HG03432 (cell line): ENCODE results near the gene CXCR1.
"Not testable (repeated sequence)": the region's sequence is repeated elsewhere in the genome, so short reads cannot be mapped to it uniquely, and the experiment has no call there.

ENCODE experiments used
- ATAC-seq: cut with Tn5 transposase; IDR thresholded peaks from one replicate; pipeline ENCODE4 v1.9.1; 2021; ENCODE audit warnings: mild to moderate bottlenecking, moderate library complexity; ENCODE audit not compliant: unreplicated experiment

The CXCR1 gene

DNA sequence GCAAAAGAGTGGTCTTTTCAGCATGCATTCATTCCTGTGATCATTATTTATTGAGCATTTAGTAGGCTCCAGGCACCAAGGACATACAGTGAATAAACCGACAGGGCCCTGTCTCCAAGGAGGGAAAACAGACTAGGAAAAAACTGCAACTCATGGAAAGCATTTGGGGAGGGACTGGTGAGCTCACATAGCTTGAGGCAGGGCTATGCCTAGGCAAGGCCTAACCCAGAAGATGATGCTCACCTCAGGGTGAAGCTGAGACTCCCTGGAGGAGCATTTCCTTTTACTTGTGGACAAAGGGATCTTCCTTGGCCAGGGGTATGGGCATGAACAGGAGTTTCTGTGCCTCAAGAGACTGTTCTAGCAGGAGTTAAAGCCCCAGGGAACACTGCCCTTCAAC, 3.9 kb downstream of the CXCR1 start:
- ATAC-seq: no peak

DNA sequence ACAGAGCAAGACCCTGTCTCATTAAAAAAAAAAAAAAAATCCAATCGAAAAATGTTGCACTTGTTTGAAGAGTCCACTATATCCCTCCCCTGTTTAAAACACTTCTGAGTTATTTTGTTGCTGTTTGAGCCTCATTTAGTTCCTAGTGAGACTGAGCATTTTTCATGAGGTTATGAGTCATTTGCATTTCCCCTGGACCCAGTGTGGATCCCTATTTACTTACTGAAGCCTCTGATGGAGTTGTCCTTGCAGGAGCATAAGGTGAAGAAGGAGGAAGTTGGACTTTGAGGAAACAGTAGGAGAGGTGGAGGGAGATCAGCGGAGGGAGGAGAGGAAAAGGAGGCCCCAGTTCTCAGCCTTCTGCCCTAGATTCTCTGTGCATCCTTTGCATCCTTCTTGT, 5.1 kb downstream of the CXCR1 start:
- ATAC-seq: no peak

DNA sequence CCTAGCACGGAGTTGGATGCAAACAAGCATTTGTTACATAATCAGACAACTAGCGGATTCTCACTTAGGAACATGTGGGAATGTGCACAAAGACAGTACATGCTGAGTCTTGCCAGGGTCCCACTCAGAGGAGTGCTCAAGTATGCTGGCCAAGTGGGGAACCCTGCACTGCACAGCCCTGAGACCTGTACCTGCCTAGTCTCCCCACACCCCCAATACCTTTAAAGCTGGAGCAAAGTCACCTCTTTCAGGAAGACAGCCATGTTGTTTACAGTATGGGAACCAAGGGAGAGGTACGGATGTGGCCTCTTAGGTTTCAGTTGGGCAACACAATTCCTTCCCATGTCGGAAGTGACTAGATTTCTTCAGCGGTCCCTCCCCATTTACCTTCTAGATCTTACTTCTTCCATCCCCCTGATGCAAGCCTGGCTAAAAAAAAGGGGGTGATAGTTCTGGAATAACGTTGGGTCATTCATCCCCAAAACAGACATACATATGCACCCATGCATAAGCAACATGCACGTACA, 10.7 kb downstream of the CXCR1 start:
- no peak for ATAC-seq

DNA sequence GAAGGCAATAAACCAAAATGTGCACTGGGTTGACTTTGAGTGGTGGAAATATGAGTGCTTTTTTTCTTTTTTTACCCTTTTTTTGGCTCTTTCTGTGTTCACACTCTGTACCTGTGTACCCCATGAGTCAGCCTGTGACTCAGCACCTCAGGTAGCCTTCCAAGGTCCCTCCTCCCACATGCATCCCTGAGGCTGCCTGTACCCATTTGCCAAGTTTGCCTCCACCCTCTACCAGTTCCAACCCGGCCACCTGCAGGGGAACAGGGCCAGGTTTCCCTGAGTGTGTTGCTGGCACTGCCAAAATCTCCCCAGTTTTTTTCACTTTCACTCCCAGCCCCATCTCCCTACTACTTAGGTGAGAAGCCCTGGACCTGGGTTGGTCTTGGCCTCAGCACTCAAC, 14.0 kb downstream of the CXCR1 start:
- no peak for ATAC-seq

DNA sequence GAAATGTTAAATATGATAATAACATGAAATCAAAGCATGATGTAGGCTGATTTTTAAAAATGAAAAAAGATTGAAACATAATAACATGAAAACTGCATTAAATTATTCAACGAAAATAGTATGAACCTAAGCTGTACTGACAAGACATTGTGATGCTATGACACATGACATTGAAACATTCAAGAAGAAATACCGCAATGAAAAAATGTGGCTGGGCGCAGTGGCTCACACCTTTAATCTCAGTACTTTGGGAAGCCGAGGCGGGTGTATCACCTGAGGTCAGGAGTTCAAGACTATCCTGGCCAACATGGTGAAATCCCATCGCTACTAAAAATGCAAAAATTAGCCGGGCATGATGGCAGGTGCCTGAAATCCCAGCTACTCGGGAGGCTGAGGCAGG, 14.6 kb downstream of the CXCR1 start:
- no peak for ATAC-seq

DNA sequence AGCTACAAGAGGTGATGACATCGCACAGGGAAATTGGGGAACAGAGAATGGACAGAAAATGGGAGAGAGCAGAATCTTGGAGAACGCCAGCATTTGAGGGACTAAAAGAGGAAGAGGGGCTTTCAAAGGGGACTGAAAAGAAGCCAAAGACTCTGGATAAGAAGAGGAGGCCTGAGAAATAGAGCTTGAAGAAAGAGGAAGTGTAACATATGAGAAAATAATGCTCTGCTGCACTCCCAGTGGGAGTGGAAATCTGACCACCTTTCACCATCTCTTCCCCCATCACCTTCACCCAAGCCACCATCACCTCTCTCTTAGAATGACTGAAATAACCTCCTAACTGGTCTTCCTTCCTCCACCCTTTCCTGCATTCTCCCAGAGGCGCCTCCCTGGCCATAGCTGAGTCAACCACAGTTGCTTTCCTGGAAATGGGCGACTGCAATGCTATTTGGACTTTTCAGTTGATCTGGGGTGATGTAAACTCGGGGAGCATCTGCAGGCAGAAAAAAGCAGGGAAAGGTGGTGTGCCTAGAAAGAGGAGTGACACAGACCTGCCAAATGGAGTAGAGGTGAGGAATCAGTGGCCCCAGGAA, 16.8 kb downstream of the CXCR1 start:
- no peak for ATAC-seq

DNA sequence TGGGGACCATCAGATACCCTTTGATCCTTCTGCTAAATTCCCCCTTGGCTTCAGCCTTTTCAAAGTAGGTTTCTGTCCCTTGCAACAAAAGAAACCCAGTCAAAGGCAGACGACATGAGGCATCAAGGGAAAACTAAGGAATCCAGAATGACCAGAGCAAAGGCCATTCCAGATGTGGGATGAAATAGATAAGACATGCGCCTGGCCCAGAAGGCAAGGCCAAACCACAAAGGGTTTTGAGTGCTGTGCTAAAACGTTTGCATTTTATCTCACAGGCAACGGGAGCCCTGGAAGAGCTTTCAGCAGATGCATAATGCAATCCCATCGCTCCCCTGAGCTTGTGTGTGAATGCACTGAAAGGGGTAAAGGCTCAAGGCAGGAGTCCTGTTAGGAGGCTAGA, 17.7 kb downstream of the CXCR1 start:
- ATAC-seq: no peak

DNA sequence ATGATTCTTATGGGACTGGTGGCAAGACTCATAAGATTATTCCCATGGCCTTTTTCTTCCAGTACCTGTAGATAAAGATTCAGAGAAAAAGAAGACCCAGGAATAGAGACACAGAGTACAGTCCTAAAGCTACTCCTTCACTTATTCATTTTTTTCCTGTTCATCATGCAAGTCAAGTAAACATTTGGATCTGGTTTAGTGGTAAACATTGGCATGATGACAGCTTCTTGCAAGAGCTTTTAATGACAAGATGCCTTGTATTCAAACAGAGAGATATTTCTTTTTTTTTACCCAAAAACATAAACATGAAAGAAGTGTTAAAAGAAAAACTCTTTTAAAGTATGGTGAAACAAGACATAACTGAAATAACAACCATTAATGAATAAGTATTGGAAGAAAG, 20.7 kb downstream of the CXCR1 start:
- ATAC-seq: no peak

DNA sequence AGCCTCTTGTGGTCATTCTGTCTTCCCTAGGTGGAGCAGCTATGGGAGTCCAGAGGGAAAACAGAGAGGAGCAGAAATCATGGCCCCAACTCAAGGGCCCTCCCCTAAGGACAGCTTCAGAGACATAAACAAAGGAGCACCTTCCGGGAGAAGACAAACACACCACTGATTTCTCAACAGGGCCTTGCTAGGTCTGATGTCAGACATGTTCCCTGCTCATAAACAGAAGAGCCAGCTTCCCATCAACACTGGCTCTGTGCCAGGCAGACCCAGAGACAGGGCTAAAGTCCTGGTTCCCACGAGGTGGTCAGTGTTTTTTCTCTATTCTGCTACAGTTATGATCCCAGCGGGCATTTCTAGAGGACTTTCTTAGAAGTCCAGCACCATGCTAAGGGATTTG, 21.6 kb downstream of the CXCR1 start:
- ATAC-seq: no peak

DNA sequence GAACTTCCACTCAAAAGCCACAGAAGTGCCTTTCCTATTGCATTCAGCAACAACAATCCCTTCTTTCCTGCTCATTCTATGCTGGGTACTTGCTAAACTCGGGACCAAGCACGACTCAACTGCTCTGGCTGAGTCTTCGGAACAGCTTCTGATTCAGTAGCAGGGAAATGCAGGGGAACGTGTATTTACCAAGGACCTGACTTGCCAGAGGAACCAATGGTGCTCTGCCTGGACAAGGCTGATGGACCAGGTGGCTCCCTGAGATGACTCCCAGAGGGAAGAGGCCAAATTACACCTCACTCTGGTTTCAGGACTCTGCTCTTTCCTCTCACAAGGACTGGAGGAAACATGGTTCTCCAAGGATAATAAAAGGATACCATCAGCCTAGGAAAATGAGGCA, 28.7 kb downstream of the CXCR1 start:
- ATAC-seq: no peak

DNA sequence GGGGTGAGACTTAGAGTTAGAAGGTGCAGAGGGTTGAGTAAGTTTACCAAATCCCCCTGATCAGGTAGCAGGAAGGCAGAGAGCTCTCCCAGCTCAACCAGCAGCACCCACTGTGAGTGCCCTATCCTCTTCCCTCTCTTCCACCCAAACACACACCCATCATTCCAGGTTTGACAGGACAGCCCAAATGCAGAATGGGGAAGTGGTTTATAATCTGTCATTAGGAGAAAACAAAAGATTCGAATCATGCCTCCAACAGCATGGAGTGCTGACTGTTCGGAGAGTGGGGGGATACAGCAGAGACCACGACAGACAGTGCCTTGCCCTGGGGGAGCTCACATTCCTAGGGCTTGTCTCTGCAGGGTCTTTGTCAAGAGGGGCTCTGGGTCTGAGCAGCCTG, 29.2 kb downstream of the CXCR1 start:
- no peak for ATAC-seq

DNA sequence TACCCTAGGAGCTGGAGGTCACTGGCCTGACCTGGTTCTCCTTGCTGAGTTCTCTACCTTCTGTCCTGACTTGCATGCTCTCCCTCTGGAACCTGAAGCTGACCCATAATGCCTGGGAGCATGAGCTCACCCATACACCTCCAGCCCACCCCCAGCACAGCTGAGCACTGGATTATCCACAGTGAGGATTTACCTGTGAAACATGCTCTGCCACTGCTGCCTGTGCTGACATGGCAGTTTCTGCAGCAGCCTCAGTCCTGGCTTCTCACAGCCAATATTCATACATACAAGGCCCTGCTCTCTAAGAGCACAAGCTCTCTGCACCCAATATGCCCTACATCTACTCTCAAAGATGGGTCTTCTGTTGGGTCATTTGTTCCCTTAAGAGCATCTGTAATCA, 35.9 kb downstream of the CXCR1 start:
- no peak for ATAC-seq

DNA sequence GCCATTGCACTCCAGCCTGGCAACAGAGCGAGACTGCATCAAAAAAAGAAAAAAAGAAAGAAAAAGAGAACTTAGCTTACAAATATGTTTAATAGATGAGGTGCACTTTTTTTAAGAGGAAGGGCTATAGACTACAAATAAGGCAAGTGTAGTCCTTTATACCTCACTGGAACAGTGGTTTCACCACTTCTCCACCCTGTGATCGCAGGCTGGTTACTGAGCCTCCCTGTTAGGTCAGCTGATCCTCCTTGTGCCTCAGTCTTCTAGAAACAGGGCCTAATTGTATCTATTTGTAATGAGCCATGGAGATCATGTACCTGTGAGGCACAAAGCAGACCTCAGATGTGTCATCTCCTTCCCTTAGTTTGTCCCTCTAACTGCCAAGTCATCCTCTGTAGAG, 36.4 kb downstream of the CXCR1 start:
- no peak for ATAC-seq

DNA sequence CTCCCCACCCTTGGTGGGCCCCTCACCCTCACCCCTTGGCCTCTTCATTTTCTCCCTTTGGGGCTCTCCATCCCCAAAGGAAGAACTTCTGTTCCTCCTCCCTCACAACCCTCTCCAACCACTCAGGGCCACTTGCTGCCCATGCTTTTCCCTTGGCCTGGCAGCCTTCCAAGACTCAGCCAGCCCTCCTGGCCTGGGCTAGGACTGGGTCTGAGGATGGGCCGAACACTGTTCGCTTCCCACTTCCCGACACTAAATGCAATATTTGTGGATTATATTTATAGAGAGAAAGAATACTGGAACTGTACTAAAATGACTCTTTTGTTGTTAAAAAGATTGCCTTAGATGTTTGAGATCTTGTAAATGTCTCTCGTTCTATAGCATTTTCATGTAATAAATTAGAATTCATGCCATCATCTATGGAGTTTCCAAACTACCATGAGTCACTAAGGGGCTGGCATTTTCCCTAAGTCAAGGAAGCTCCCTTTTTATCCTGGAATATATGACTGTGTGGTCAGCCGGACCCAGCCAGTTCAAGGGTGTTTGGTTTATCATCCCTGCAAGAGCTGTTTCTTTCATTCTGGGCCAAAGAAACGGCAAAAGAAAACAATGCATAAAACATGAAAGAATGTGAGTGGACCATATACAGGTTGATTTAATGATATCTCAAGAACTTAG, 37.2 kb downstream of the CXCR1 start:
- no peak for ATAC-seq

DNA sequence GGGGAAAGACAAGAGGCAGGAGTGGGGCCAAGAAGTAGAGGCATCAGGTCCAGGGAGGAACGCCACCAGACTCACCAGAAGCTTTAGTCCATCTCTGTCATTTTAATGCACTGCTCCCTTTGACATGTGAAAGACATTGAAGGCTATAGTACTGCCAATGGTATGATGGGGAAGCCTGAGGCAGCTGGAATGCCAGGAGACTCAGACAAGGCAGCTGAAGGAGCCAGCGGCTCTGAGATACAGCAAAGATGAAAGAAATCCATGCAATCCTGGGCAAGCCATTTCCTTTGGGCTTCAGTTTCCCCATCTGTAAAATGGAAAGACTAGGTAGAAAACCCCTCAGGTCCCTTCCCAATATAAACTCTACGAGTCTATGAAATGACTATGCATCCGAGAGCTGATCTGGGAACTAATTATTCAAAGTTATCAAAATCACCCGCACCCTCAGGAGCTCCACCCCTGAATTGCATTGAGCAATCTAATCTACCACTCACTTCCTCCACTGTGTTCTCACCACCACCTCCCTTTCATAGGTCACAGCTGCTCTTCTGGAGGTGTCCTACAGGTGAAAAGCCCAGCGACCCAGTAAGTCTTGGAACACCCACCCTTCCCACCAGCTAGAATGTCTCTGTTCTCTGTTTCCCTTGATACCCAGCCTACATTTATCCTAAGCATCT, 37.8 kb downstream of the CXCR1 start:
- ATAC-seq: no peak

DNA sequence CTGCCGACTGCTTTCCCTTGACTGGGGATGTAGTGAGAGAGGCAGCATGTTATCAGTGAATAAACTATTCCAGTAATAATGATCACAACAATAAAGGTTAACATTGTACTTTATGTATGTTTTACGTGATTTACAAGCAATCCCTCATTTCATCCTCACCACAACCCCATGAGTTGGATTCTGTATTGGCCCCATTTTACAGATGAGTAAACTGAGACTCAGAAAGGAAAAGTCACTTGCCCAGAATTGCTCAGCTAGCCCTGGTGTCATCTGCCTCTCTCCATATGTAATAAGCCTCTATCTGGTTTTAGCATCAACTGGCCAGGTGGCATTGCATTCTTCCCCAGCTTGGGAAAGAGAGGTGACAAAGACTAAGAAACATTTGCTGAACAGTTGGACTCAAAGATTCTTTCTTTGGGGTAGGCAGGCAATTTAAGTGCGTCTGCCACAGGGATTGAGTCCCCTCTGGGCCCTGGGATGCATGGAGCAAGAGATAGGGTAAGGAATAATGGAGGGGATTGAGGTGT, 38.8 kb downstream of the CXCR1 start:
- no peak for ATAC-seq

DNA sequence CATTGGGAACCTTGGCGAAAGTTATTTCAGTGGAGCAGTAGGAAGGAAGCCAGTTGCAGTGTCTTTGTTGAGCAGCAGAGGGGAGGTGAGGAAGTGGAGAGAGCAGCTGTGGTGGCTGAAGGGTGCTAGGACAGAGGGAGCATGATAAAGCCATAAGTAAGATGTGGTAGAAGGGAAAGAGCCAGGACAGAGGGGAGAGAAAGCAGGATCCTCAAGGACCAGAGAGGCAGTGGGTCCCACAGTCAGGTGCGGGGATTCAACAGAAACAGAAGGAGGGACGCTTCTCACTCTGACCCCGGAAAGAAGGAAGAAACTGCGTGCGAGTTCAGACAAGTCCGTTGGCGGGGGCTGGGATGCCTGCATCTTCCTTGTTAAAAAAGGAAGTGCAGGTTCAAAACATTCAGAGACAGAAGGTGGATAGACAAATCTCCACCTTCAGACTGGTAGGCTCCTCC, 41.1 kb downstream of the CXCR1 start, which contains the start of gene CXCR2:
Gene CXCR2 (plus strand): TSS at position 403 of the 455 bp plus-strand sequence. CDS start 8,774 bp downstream, outside the sequence.
- peak; percentile 72 for ATAC-seq

DNA sequence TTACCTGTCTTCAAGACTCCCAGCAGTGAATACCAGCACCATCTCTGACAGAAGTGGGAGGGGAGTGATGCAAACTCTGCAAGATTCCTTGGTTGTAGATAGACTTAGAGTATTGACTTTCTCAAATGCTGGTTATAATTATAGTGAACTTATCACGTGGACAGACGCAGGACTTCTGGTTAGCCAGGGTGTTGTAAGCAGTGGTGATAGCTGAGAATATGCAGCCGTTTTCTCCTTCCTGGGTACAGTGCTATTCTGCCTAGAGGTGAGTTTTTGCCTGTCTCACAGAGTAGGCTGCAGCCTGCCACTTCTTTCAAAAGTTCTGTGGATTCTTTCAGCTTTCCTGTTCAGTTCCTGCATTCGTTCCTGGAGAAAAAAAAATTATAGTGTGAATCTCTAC, 41.7 kb downstream of the CXCR1 start:
- no peak for ATAC-seq

DNA sequence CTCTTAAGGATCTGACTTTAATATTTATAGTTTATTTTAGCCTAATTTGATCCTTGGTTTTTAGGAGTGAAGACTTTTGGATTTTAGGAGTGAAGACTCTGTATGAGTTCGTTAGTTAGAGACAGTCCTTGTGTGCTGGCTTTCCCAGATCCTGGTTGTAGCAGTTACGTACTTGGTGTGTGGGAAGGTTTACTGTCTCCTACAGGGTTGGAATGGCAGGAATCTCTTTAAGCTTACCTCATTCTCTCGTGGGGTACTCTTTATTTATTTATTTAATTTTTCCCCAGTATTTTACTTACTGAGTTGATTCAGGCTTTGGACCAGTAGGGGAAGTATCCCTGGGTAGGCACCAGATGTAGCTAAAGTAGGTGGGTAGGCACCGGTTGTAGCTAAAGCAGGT, 42.8 kb downstream of the CXCR1 start:
- ATAC-seq: no peak

DNA sequence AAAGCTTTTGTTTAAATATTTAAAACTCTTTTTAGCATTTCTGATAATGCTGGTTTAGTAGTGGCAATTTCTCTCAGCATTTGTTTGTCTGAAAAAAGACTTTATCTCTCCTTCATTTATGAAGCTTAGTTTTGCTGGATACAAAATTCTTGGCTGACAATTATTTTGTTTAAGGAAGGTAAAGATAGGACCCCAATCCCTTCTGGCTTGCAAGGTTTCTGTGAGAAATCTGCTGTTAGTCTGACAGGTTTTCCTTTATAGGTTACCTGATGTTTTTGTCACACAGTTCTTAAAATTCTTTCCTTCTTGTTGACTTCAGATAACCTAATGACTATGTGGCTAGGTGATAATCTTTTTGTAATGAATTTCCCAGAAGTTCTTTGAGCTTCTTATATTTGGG, 44.5 kb downstream of the CXCR1 start:
- not testable (repeated sequence) for ATAC-seq

DNA sequence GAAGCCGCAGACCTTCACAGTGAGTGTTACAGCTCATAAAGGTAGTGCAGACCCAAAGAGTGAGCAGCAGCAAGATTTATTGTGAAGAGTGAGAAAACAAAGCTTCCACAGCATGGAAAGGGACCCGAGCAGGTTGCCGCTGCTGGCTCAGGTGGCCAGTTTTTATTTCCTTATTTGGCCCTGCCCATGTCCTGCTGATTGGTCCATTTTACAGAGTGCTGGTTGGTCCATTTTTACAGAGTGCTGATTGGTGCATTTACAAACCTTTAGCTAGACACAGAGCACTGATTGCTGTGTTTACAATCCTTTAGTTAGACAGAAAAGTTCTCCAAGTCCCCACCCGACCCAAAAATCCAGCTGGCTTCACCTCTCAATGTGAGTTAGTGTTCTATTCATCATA, 45.0 kb downstream of the CXCR1 start:
- not testable (repeated sequence) for ATAC-seq
